ENCODE measurements around the gene REEP1.

Gene REEP1

GRCh38 chr2:86305915-86306254 lies 31.5 kb downstream of the REEP1 start:
- no peak for DNase-seq (ENCODE audit: low read depth)

GRCh38 chr2:86305195-86305914 lies 32.1 kb downstream of the REEP1 start:
- DNase-seq (ENCODE audit: low read depth) = no peak

GRCh38 chr2:86304416-86304815 lies 33.0 kb downstream of the REEP1 start:
- DNase-seq (ENCODE audit: low read depth) = no peak

- no peak for DNase-seq (ENCODE audit: low read depth)
Observed at GRCh38 chr2:86302320-86302719, 35.1 kb downstream of the REEP1 start.

- no peak for DNase-seq (ENCODE audit: low read depth)
Observed at GRCh38 chr2:86301711-86302202, 35.7 kb downstream of the REEP1 start.

- no peak for DNase-seq (ENCODE audit: low read depth)
Observed at GRCh38 chr2:86301009-86301408, 36.4 kb downstream of the REEP1 start.

GRCh38 chr2:86300496-86300895 lies 36.9 kb downstream of the REEP1 start:
- no peak for DNase-seq (ENCODE audit: low read depth)

GRCh38 chr2:86298411-86299390 lies 38.7 kb downstream of the REEP1 start:
- DNase-seq (ENCODE audit: low read depth) = no peak

- no peak for DNase-seq (ENCODE audit: low read depth)
Observed at GRCh38 chr2:86297382-86298147, 39.9 kb downstream of the REEP1 start.

- no peak for DNase-seq (ENCODE audit: low read depth)
Observed at GRCh38 chr2:86296947-86297346, 40.5 kb downstream of the REEP1 start.

- DNase-seq (ENCODE audit: low read depth) = no peak
Observed at GRCh38 chr2:86295066-86295465, 42.4 kb downstream of the REEP1 start.

- no peak for DNase-seq (ENCODE audit: low read depth)
Observed at GRCh38 chr2:86293612-86294011, 43.8 kb downstream of the REEP1 start.

- no peak for DNase-seq (ENCODE audit: low read depth)
Observed at GRCh38 chr2:86292571-86293515, 44.6 kb downstream of the REEP1 start.

GRCh38 chr2:86291328-86291662 lies 46.1 kb downstream of the REEP1 start:
- no peak for DNase-seq (ENCODE audit: low read depth)

GRCh38 chr2:86290596-86291327 lies 46.7 kb downstream of the REEP1 start:
- DNase-seq (ENCODE audit: low read depth) = no peak

- DNase-seq (ENCODE audit: low read depth) = no peak
Observed at GRCh38 chr2:86286516-86286915, 50.9 kb downstream of the REEP1 start.

GRCh38 chr2:86285981-86286380 lies 51.4 kb downstream of the REEP1 start:
- no peak for DNase-seq (ENCODE audit: low read depth)

- DNase-seq (ENCODE audit: low read depth) = no peak
Observed at GRCh38 chr2:86285571-86285970, 51.9 kb downstream of the REEP1 start.

- DNase-seq (ENCODE audit: low read depth) = no peak
Observed at GRCh38 chr2:86284987-86285386, 52.4 kb downstream of the REEP1 start.

GRCh38 chr2:86284401-86284841 lies 53.0 kb downstream of the REEP1 start:
- DNase-seq (ENCODE audit: low read depth) = no peak

Data from stimulated activated CD8-positive, alpha-beta memory T cell treated with anti-CD3 and anti-CD28 coated beads, Interleukin-15, amount 100 ng/mL, for 1 hour (primary cell).